HEK293T (cell line): ENCODE results near the gene ARMC2.

Source experiments
- ARNT ChIP-seq: fragments of 450-650 bp; IDR thresholded peaks from 2 replicates; pipeline ENCODE4 v1.6.1; 2017; ENCODE audit warnings: mild to moderate bottlenecking
- BHLHE40 ChIP-seq: fragments of 450-650 bp; IDR thresholded peaks from 2 replicates; pipeline ENCODE4 v1.6.1; 2016; ENCODE audit warnings: mild to moderate bottlenecking, moderate library complexity, borderline replicate concordance
- ELF4 ChIP-seq: fragments of 450-650 bp; IDR thresholded peaks from 2 replicates; pipeline ENCODE4 v1.6.1; 2017; ENCODE audit warnings: antibody characterized with exemption
- FOXA1 ChIP-seq: fragments of 450-650 bp; IDR thresholded peaks from 2 replicates; pipeline ENCODE4 v1.6.1; 2016; ENCODE audit warnings: mild to moderate bottlenecking
- FOXK2 ChIP-seq: fragments of 450-650 bp; IDR thresholded peaks from 2 replicates; pipeline ENCODE4 v1.6.1; 2016; ENCODE audit warnings: mild to moderate bottlenecking
- FOXM1 ChIP-seq: fragments of 450-650 bp; IDR thresholded peaks from 2 replicates; pipeline ENCODE4 v1.6.1; 2017; ENCODE audit warnings: mild to moderate bottlenecking, borderline replicate concordance
- HDGF ChIP-seq: fragments of 450-650 bp; IDR thresholded peaks from 2 replicates; pipeline ENCODE4 v1.6.1; 2017; ENCODE audit warnings: antibody characterized with exemption, borderline replicate concordance
- LEF1 ChIP-seq: fragments of 450-650 bp; IDR thresholded peaks from 2 replicates; pipeline ENCODE4 v1.6.1; 2017; ENCODE audit warnings: mild to moderate bottlenecking, borderline replicate concordance
- NFRKB ChIP-seq: fragments of 450-650 bp; IDR thresholded peaks from 2 replicates; pipeline ENCODE4 v1.6.1; 2016; ENCODE audit warnings: mild to moderate bottlenecking, moderate library complexity
- SP1 ChIP-seq: fragments of 450-650 bp; IDR thresholded peaks from 2 replicates; pipeline ENCODE4 v1.6.1; 2017
- SUZ12 ChIP-seq: fragments of 450-650 bp; IDR thresholded peaks from 2 replicates; pipeline ENCODE4 v1.6.1; 2016; ENCODE audit warnings: mild to moderate bottlenecking
- TARDBP ChIP-seq: fragments of 450-650 bp; IDR thresholded peaks from 2 replicates; pipeline ENCODE4 v1.6.1; 2016
- ZNF384 ChIP-seq: fragments of 450-650 bp; IDR thresholded peaks from 2 replicates; pipeline ENCODE4 v1.6.1; 2016
- TF ChIP-seq, protein P1 (sequence below): fragments of 450-650 bp; IDR thresholded peaks from 2 replicates; pipeline ENCODE4 v1.6.1; 2016

DNA sequence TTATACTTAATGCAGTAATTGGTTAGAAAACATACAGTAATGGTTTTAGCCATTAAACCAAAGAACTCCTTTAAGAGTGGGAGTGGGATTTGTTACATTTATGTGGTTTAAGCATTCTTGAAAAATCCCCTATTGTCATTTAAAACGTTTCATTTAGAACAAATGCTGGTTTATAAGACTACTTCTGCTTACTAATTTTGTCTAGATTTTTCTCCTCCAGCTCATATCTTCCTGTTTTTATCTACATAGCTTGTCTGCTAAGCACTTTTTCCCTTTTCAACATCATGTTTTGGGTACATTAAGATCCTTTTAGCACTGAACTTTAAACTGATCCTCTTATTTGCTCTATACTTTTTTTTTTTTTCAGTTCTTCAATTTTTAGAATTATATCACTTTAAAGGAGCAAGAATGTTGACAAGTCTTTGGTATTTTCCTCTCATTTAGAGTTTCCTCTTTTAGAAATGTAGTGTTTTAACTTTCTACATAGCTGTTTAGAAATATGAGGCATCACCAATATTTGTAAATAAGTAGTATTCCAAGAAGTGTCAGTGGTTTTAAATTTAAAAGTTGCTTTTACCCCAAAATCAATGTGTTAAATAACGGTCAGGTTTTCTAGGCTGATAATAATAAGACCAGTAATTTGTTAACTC lies 165.6 kb downstream of the ARMC2 start:
- TF ChIP-seq ELF4 (no peak), SP1 (no peak), BHLHE40 (no peak), ZNF384 (no peak), SUZ12 (no peak), LEF1 (no peak), TARDBP (no peak), FOXK2 (no peak), HDGF (no peak), FOXM1 (no peak), ARNT (no peak), FOXA1 (no peak), NFRKB (no peak)
- TF ChIP-seq, protein P1, sequence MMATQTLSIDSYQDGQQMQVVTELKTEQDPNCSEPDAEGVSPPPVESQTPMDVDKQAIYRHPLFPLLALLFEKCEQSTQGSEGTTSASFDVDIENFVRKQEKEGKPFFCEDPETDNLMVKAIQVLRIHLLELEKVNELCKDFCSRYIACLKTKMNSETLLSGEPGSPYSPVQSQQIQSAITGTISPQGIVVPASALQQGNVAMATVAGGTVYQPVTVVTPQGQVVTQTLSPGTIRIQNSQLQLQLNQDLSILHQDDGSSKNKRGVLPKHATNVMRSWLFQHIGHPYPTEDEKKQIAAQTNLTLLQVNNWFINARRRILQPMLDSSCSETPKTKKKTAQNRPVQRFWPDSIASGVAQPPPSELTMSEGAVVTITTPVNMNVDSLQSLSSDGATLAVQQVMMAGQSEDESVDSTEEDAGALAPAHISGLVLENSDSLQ: no peak
